GM12891 (cell line): ENCODE data around the gene DYNC1LI1.
"Not testable (repeated sequence)": the region's sequence is repeated elsewhere in the genome, so short reads cannot be mapped to it uniquely, and the experiment has no call there.

Source experiments
- DNase-seq: peaks from one replicate; pipeline ENCODE4 v3.0.0; 2011; ENCODE audit warnings: low spot score; ENCODE audit not compliant: insufficient read length
- FAIRE-seq: peaks from 2 replicates; lab custom pipeline; 2011; peaks lifted over from hg19 to GRCh38; lab: Jason Lieb, UNC
- PAX5 ChIP-seq: IDR thresholded peaks from 2 replicates; pipeline ENCODE4 v1.6.1; 2011; ENCODE audit warnings: low read length, moderate library complexity, mild to moderate bottlenecking; ENCODE audit not compliant: insufficient read depth, severe bottlenecking
- POLR2A ChIP-seq: IDR thresholded peaks from 2 replicates; pipeline ENCODE4 v1.6.1; 2011; ENCODE audit warnings: low read depth, low read length, control low read depth
- POLR2AphosphoS5 ChIP-seq: IDR thresholded peaks from 2 replicates; pipeline ENCODE4 v1.6.1; 2011; ENCODE audit warnings: low read depth, low read length, control low read depth
- POU2F2 ChIP-seq: IDR thresholded peaks from 2 replicates; pipeline ENCODE4 v1.6.1; 2011; ENCODE audit warnings: low read depth, mild to moderate bottlenecking, control low read depth, low read length, moderate library complexity
- SPI1 ChIP-seq: IDR thresholded peaks from 2 replicates; pipeline ENCODE4 v1.6.1; 2011; ENCODE audit warnings: low read depth, low read length, control low read depth
- TAF1 ChIP-seq: IDR thresholded peaks from 2 replicates; pipeline ENCODE4 v1.6.1; 2011; ENCODE audit warnings: low read depth, low read length, control low read depth

Gene DYNC1LI1

GRCh38 chr3:32591186-32591585 lies 20.5 kb upstream of the DYNC1LI1 start:
- DNase-seq: no peak
- TF ChIP-seq TAF1 (no peak), SPI1 (no peak), POLR2A (no peak), PAX5 (no peak)
- FAIRE-seq: no peak

- DNase-seq (no peak), FAIRE-seq (no peak)
- TF ChIP-seq POLR2AphosphoS5 (no peak), POLR2A (no peak), POU2F2 (no peak), PAX5 (no peak), TAF1 (no peak), SPI1 (no peak)
Observed at GRCh38 chr3:32586356-32586755, 15.7 kb upstream of the DYNC1LI1 start.

- no peak for FAIRE-seq
- no peak for DNase-seq
- TF ChIP-seq PAX5 (no peak), SPI1 (no peak), POLR2A (no peak), POU2F2 (no peak), POLR2AphosphoS5 (no peak), TAF1 (no peak)
Observed at GRCh38 chr3:32584660-32585059, 14.0 kb upstream of the DYNC1LI1 start.

- TF ChIP-seq PAX5: no peak
- TF ChIP-seq POLR2A: no peak
- TF ChIP-seq TAF1: no peak
- no peak for TF ChIP-seq POU2F2
- no peak for TF ChIP-seq SPI1
- TF ChIP-seq POLR2AphosphoS5: no peak
- no peak for DNase-seq
- no peak for FAIRE-seq
Observed at GRCh38 chr3:32583708-32584107, 13.1 kb upstream of the DYNC1LI1 start.

GRCh38 chr3:32578669-32579068 lies 8.0 kb upstream of the DYNC1LI1 start:
- DNase-seq, FAIRE-seq: not testable (repeated sequence)

- peak; percentile 39 for DNase-seq
- peak; percentile 88 for FAIRE-seq
Observed at GRCh38 chr3:32577581-32578556, 7.2 kb upstream of the DYNC1LI1 start.

GRCh38 chr3:32577174-32577573 lies 6.5 kb upstream of the DYNC1LI1 start:
- no peak for FAIRE-seq
- DNase-seq: no peak
- TF ChIP-seq PAX5: no peak
- TF ChIP-seq POU2F2: no peak
- no peak for TF ChIP-seq TAF1
- no peak for TF ChIP-seq SPI1
- TF ChIP-seq POLR2A: no peak
- TF ChIP-seq POLR2AphosphoS5: no peak

More at GRCh38 chr3:32577581-32578556, 7.2 kb upstream of the DYNC1LI1 start:
- TF ChIP-seq TAF1 (no peak), SPI1 (peak; percentile 99)

GRCh38 chr3:32575451-32576113 lies 4.9 kb upstream of the DYNC1LI1 start:
- FAIRE-seq: no peak
- no peak for TF ChIP-seq PAX5
- no peak for TF ChIP-seq POU2F2
- no peak for TF ChIP-seq SPI1
- TF ChIP-seq TAF1: no peak
- no peak for TF ChIP-seq POLR2AphosphoS5
- TF ChIP-seq POLR2A: no peak
- DNase-seq: no peak

- FAIRE-seq (no peak), DNase-seq (no peak)
- TF ChIP-seq PAX5 (no peak), SPI1 (no peak), POLR2A (no peak), TAF1 (no peak), POU2F2 (no peak), POLR2AphosphoS5 (no peak)
Observed at GRCh38 chr3:32571192-32571485, 481 bp upstream of the DYNC1LI1 start.

- TF ChIP-seq POU2F2 (no peak), POLR2AphosphoS5 (no peak; the same call in 1 of the 2 replicates), POLR2A (no peak), SPI1 (no peak), TAF1 (no peak)
- peak; percentile 28 for DNase-seq
- peak; percentile 51 for FAIRE-seq
Observed at GRCh38 chr3:32569540-32570420, 878 bp downstream of the DYNC1LI1 start.
